Measurements from ENCODE around the gene CACNA1F.

CACNA1F gene

DNA sequence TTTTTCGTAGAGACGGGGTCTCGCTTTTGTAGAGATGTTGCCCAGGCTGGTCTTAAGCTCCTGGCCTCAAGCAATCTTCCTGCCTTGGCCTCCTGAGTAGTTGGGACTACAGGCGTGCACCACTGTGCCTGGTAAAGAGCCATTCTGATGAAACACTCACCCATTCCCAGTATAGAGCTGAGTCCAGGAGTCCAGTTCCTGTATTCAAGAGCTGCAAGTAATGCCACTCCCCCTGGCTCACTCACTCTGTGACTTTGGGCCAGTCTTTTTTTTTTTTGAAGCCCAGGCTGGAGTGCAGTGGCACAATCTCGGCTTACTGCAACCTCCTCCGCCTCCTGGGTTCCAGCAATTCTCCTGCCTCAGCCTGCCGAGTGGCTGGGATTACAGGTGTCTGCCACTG lies 5.6 kb upstream of the CACNA1F start:
- H2AFZ ChIP-seq (ENCODE audit: low read depth, low read length, severe bottlenecking): no peak overlapping the region
- no peak overlapping the region for H3K27ac ChIP-seq (ENCODE audit: low read depth, low read length)
- no peaks in the 10 kb centered on the region for H3K9me2 ChIP-seq (replicated peaks; ENCODE audit: insufficient read depth, low read length)
- no peak overlapping the region for H3K4me2 ChIP-seq (ENCODE audit: low read depth, low read length, poor library complexity, severe bottlenecking)
- no peak overlapping the region for H3K4me3 ChIP-seq (ENCODE audit: insufficient read depth, low read length, poor library complexity, severe bottlenecking)
- no peaks in the 10 kb centered on the region for H3K9me3 ChIP-seq (ENCODE audit: insufficient read depth, low read length)
- H3K9ac ChIP-seq (ENCODE audit: low read length): no peak overlapping the region
- no peaks in the 10 kb centered on the region for H3F3A ChIP-seq (ENCODE audit: insufficient read depth)
- no peaks in the 10 kb centered on the region for H3K36me3 ChIP-seq (ENCODE audit: low read length)
- H3K79me2 ChIP-seq (ENCODE audit: insufficient read depth, low read length): no peaks in the 10 kb centered on the region
- no peaks in the 10 kb centered on the region for H4K20me1 ChIP-seq (ENCODE audit: low read depth, low read length)
- H3K27me3 ChIP-seq (ENCODE audit: low read length): no peaks in the 10 kb centered on the region
- TF ChIP-seq EZH2phosphoT487 (conservative IDR thresholded peaks at IDR 0.05; ENCODE audit: low read length): no peak

DNA sequence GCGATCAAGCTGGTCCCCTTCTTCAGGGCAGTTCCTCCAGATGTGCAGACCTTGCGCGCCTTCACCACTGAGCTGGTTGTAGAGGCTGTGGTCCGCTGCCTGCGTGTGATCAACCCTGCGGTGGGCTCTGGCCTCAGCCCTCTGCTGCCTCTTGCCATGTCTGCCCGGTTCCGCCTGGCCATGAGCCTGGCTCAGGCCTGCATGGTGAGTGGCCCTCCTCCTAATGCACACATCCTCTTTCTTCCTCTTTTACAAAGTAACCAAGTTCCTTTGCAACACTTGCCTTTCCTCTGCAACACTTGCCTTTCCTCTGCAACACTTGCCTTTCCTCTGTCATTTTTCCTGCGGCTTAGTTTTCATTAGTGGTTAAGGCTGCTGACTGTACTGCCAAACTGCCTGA lies 3.9 kb upstream of the CACNA1F start:
- Histone ChIP-seq H3K4me3 (ENCODE audit: insufficient read depth, low read length, poor library complexity, severe bottlenecking) (no peak overlapping the region), H2AFZ (ENCODE audit: low read depth, low read length, severe bottlenecking) (no peak overlapping the region), H3K9me2 (replicated peaks; ENCODE audit: insufficient read depth, low read length) (no peaks in the 10 kb centered on the region), H4K20me1 (ENCODE audit: low read depth, low read length) (no peaks in the 10 kb centered on the region), H3K9ac (ENCODE audit: low read length) (no peak overlapping the region), H3K27ac (ENCODE audit: low read depth, low read length) (no peak overlapping the region), H3F3A (ENCODE audit: insufficient read depth) (no peaks in the 10 kb centered on the region), H3K79me2 (ENCODE audit: insufficient read depth, low read length) (no peaks in the 10 kb centered on the region), H3K9me3 (ENCODE audit: insufficient read depth, low read length) (no peaks in the 10 kb centered on the region), H3K27me3 (ENCODE audit: low read length) (no peaks in the 10 kb centered on the region), H3K36me3 (ENCODE audit: low read length) (no peaks in the 10 kb centered on the region), H3K4me2 (ENCODE audit: low read depth, low read length, poor library complexity, severe bottlenecking) (peak overlapping the region; percentile 62)
- TF ChIP-seq, protein P1, sequence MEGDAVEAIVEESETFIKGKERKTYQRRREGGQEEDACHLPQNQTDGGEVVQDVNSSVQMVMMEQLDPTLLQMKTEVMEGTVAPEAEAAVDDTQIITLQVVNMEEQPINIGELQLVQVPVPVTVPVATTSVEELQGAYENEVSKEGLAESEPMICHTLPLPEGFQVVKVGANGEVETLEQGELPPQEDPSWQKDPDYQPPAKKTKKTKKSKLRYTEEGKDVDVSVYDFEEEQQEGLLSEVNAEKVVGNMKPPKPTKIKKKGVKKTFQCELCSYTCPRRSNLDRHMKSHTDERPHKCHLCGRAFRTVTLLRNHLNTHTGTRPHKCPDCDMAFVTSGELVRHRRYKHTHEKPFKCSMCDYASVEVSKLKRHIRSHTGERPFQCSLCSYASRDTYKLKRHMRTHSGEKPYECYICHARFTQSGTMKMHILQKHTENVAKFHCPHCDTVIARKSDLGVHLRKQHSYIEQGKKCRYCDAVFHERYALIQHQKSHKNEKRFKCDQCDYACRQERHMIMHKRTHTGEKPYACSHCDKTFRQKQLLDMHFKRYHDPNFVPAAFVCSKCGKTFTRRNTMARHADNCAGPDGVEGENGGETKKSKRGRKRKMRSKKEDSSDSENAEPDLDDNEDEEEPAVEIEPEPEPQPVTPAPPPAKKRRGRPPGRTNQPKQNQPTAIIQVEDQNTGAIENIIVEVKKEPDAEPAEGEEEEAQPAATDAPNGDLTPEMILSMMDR (IDR thresholded peaks at IDR 0.05; ENCODE audit: insufficient read depth, low read length, poor library complexity, severe bottlenecking): no peak
- no peak for TF ChIP-seq EZH2phosphoT487 (conservative IDR thresholded peaks at IDR 0.05; ENCODE audit: low read length)

DNA sequence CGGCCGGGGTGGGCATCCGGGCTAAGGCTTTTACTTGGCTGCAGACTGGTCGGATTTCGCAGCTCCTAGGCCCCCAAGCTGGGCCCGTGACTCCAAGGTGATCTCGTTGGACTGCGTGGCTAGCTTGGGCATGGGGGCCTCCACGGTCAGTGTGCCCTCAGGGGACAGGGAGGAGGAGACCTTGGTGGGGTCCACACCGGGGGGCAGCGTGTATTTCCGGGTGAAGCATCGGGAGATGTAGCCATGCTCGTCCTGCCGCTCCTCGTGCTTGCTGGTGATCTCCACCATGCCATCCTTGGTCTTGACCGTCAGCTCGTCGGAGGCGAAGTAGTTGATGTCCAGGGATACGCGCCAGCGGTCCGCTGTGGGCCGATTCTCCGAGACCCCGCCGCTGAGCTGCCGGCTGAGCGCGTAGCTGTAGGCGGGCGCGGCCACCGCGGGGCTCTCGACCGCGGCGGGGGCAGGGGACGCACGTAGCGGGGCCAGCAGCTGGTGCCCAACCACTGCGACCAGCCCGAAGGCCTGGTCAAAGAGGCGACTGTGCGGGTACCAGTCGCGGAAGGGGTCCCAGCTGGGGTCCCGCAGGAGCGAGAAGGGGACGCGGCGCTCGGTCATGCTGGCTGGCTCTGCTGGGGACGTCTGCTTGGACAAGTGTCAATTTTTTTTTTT lies 881 bp upstream of the CACNA1F start:
- no peak overlapping the region for H3K4me2 ChIP-seq (ENCODE audit: low read depth, low read length, poor library complexity, severe bottlenecking)

DNA sequence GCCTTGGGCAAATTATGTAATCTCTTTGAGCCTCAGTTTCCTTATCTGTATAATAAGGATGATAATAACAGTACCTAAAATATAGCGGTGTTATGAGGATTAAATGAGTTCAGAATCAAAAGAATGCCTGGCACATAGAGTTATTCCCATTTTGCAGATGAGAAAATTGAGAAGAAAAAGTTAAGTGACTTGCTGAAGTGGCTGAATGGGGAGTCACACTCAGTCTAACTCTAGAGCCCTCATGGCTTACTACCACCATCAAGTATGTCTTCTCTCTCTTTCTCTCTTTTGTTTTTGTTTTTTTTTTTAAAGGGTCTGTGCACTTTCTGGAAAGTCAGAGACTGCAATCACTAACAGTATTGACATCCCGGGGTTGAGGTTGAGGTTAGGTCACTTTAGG lies 615 bp downstream of the CACNA1F start:
- Histone ChIP-seq H3K9me3 (ENCODE audit: insufficient read depth, low read length) (no peaks in the 10 kb centered on the region), H3K27me3 (ENCODE audit: low read length) (no peaks in the 10 kb centered on the region), H3K79me2 (ENCODE audit: insufficient read depth, low read length) (no peaks in the 10 kb centered on the region), H4K20me1 (ENCODE audit: low read depth, low read length) (no peaks in the 10 kb centered on the region), H3K9me2 (replicated peaks; ENCODE audit: insufficient read depth, low read length) (no peaks in the 10 kb centered on the region), H3K4me3 (ENCODE audit: insufficient read depth, low read length, poor library complexity, severe bottlenecking) (no peak overlapping the region), H3K36me3 (ENCODE audit: low read length) (no peaks in the 10 kb centered on the region), H3F3A (ENCODE audit: insufficient read depth) (no peaks in the 10 kb centered on the region), H3K27ac (ENCODE audit: low read depth, low read length) (no peak overlapping the region), H3K4me2 (ENCODE audit: low read depth, low read length, poor library complexity, severe bottlenecking) (no peak overlapping the region), H3K9ac (ENCODE audit: low read length) (no peak overlapping the region), H2AFZ (ENCODE audit: low read depth, low read length, severe bottlenecking) (no peak overlapping the region)
- TF ChIP-seq EZH2phosphoT487 (conservative IDR thresholded peaks at IDR 0.05; ENCODE audit: low read length): no peak
- TF ChIP-seq, protein P1 (IDR thresholded peaks at IDR 0.05; ENCODE audit: insufficient read depth, low read length, poor library complexity, severe bottlenecking): no peak

More for the DNA sequence above, 881 bp upstream of the CACNA1F start:
- H3K79me2 ChIP-seq (ENCODE audit: insufficient read depth, low read length): no peaks in the 10 kb centered on the region
- no peak overlapping the region for H3K9ac ChIP-seq (ENCODE audit: low read length)
- H3K9me3 ChIP-seq (ENCODE audit: insufficient read depth, low read length): no peaks in the 10 kb centered on the region
- no peak overlapping the region for H3K27ac ChIP-seq (ENCODE audit: low read depth, low read length)
- H3K4me3 ChIP-seq (ENCODE audit: insufficient read depth, low read length, poor library complexity, severe bottlenecking): no peak overlapping the region
- H2AFZ ChIP-seq (ENCODE audit: low read depth, low read length, severe bottlenecking): no peak overlapping the region
- no peaks in the 10 kb centered on the region for H3F3A ChIP-seq (ENCODE audit: insufficient read depth)
- no peaks in the 10 kb centered on the region for H3K36me3 ChIP-seq (ENCODE audit: low read length)
- no peak for TF ChIP-seq EZH2phosphoT487 (conservative IDR thresholded peaks at IDR 0.05; ENCODE audit: low read length)
- TF ChIP-seq, protein P1 (IDR thresholded peaks at IDR 0.05; ENCODE audit: insufficient read depth, low read length, poor library complexity, severe bottlenecking): no peak
- no peaks in the 10 kb centered on the region for H3K27me3 ChIP-seq (ENCODE audit: low read length)
- no peaks in the 10 kb centered on the region for H3K9me2 ChIP-seq (replicated peaks; ENCODE audit: insufficient read depth, low read length)
- no peaks in the 10 kb centered on the region for H4K20me1 ChIP-seq (ENCODE audit: low read depth, low read length)

All from SU-DHL-6 (cell line).